SU-DHL-6 (cell line): ENCODE measurements around the gene MEI1.

Experiments
- H2AFZ ChIP-seq: fragments of 200-600 bp; sonication (generic); 2 replicates; pipeline ENCODE4 v1.6.1; 2014; ENCODE audit warnings: low read depth, mild to moderate bottlenecking, moderate library complexity, mixed read lengths, antibody characterized with exemption, low read length; ENCODE audit not compliant: severe bottlenecking
- H3F3A ChIP-seq: fragments of 200-600 bp; shearing (Covaris generic); 2 replicates; pipeline ENCODE4 v1.6.0; 2016; ENCODE audit warnings: antibody characterized with exemption, mild to moderate bottlenecking; ENCODE audit not compliant: insufficient read depth
- H3K27ac ChIP-seq: fragments of 200-600 bp; sonication (generic); 2 replicates; pipeline ENCODE4 v1.5.1; 2016; ENCODE audit warnings: low read depth, mild to moderate bottlenecking, low read length, moderate library complexity, mixed read lengths
- H3K27me3 ChIP-seq: fragments of 200-600 bp; sonication (generic), shearing (Covaris generic); 2 replicates; pipeline ENCODE4 v1.6.0; 2014; ENCODE audit warnings: mild to moderate bottlenecking, low read length
- H3K36me3 ChIP-seq: fragments of 200-600 bp; sonication (generic); 2 replicates; pipeline ENCODE4 v1.6.1; 2014; ENCODE audit warnings: mild to moderate bottlenecking, low read length, mixed read lengths
- H3K4me2 ChIP-seq: fragments of 300-600, 200-600 bp; shearing (Covaris generic), sonication (generic); 2 replicates; pipeline ENCODE4 v1.6.0; 2014; ENCODE audit warnings: low read length, low read depth, mild to moderate bottlenecking; ENCODE audit not compliant: poor library complexity, severe bottlenecking
- H3K4me3 ChIP-seq: fragments of 200-600 bp; sonication (generic); 2 replicates; pipeline ENCODE4 v1.5.1; 2014; ENCODE audit warnings: antibody characterized with exemption, low read length, mild to moderate bottlenecking, mixed read lengths; ENCODE audit not compliant: insufficient read depth, poor library complexity, severe bottlenecking
- H3K79me2 ChIP-seq: fragments of 200-600 bp; sonication (generic); 2 replicates; pipeline ENCODE4 v1.6.1; 2014; ENCODE audit warnings: mild to moderate bottlenecking, low read length, moderate library complexity; ENCODE audit not compliant: insufficient read depth
- H3K9ac ChIP-seq: fragments of 200-600 bp; sonication (generic); 2 replicates; pipeline ENCODE4 v1.7.0; 2014; ENCODE audit warnings: mild to moderate bottlenecking, low read length
- H3K9me2 ChIP-seq: fragments of 200-600 bp; sonication (generic); replicated peaks from 2 replicates; pipeline ENCODE4 v1.6.1; 2014; ENCODE audit warnings: low read length; ENCODE audit not compliant: insufficient read depth
- H3K9me3 ChIP-seq: fragments of 200-600 bp; sonication (generic); 2 replicates; pipeline ENCODE4 v1.6.1; 2014; ENCODE audit warnings: low read length, mixed read lengths; ENCODE audit not compliant: insufficient read depth
- H4K20me1 ChIP-seq: fragments of 200-600 bp; sonication (generic); 2 replicates; pipeline ENCODE4 v1.6.1; 2014; ENCODE audit warnings: low read depth, mild to moderate bottlenecking, antibody characterized with exemption, low read length, moderate library complexity, mixed read lengths
- CTCF ChIP-seq: fragments of 200-600 bp; sonication (generic); IDR thresholded peaks from one replicate; pipeline ENCODE4 v1.5.1; 2017; ENCODE audit warnings: antibody characterized with exemption, mild to moderate bottlenecking, low read length, moderate library complexity; ENCODE audit not compliant: insufficient read depth, poor library complexity, severe bottlenecking
- EZH2phosphoT487 ChIP-seq: fragments of 200-600 bp; sonication (generic), shearing (Covaris generic); conservative IDR thresholded peaks from 2 replicates; pipeline ENCODE4 v1.6.1; 2018; ENCODE audit warnings: mild to moderate bottlenecking, antibody characterized with exemption, low read length, moderate library complexity, mixed read lengths

MEI1 gene

GRCh38 chr22:41654322-41654721, 45.0 kb upstream of the MEI1 start:
- no peaks in the 10 kb centered on the region for H3K9me2 ChIP-seq
- no peak overlapping the region for H3K9ac ChIP-seq
- H3K27me3 ChIP-seq, result no peaks in the 10 kb centered on the region
- TF ChIP-seq EZH2phosphoT487, result no peak
- no peak for TF ChIP-seq CTCF
- no peak overlapping the region for H3K4me3 ChIP-seq
- H3K36me3 ChIP-seq, result peaks cover 34% of the 10 kb centered on the region
- H3F3A ChIP-seq, result no peaks in the 10 kb centered on the region
- no peaks in the 10 kb centered on the region for H4K20me1 ChIP-seq
- no peak overlapping the region for H3K27ac ChIP-seq
- no peak overlapping the region for H3K4me2 ChIP-seq
- 0 out of 2 replicates have a peak, but pooled peaks cover 5% of the 10 kb centered on the region for H3K79me2 ChIP-seq
- no peaks in the 10 kb centered on the region for H3K9me3 ChIP-seq
- no peak overlapping the region for H2AFZ ChIP-seq

GRCh38 chr22:41656556-41656955, 42.7 kb upstream of the MEI1 start:
- no peaks in the 10 kb centered on the region for H4K20me1 ChIP-seq
- no peaks in the 10 kb centered on the region for H3K27me3 ChIP-seq
- H3K9me2 ChIP-seq, result no peaks in the 10 kb centered on the region
- no peaks in the 10 kb centered on the region for H3K79me2 ChIP-seq
- no peak overlapping the region for H3K4me3 ChIP-seq
- TF ChIP-seq EZH2phosphoT487, result no peak
- no peak for TF ChIP-seq CTCF
- no peak overlapping the region for H3K4me2 ChIP-seq
- H3F3A ChIP-seq, result peaks cover 12% of the 10 kb centered on the region; the same call in 1 of the 2 replicates
- no peak overlapping the region for H2AFZ ChIP-seq
- H3K36me3 ChIP-seq, result peaks cover 41% of the 10 kb centered on the region
- H3K27ac ChIP-seq, result no peak overlapping the region
- no peaks in the 10 kb centered on the region for H3K9me3 ChIP-seq
- H3K9ac ChIP-seq, result no peak overlapping the region

DNA sequence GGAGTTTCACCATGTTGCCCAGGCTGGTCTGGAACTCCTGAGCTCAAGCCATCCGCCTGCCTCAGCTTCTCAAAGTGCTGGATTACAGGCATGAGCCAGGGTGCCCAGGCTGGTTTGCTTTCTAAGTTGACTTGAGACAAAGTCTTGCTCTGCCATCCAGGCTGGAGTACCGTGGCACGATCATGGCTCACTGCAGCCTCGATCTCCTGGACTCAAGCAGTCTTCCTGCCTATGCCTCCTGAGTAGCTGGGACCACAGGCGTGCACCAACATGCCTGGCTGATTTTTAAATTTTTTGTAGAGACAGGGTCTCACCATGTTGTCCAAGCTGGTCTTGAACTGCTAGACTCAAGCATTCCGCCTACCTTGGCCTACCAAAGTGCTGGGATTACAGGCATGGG, 41.6 kb upstream of the MEI1 start:
- no peak overlapping the region for H3K4me3 ChIP-seq
- no peak overlapping the region for H3K4me2 ChIP-seq
- no peak overlapping the region for H3K27ac ChIP-seq
- TF ChIP-seq EZH2phosphoT487 (no peak), CTCF (no peak)
- no peak overlapping the region for H2AFZ ChIP-seq
- H3K36me3 ChIP-seq, result peaks cover 45% of the 10 kb centered on the region
- no peaks in the 10 kb centered on the region for H4K20me1 ChIP-seq
- H3K79me2 ChIP-seq, result no peaks in the 10 kb centered on the region
- H3F3A ChIP-seq, result peaks cover 12% of the 10 kb centered on the region; the same call in 1 of the 2 replicates
- no peak overlapping the region for H3K9ac ChIP-seq
- no peaks in the 10 kb centered on the region for H3K9me2 ChIP-seq
- no peaks in the 10 kb centered on the region for H3K9me3 ChIP-seq
- H3K27me3 ChIP-seq, result no peaks in the 10 kb centered on the region

GRCh38 chr22:41658869-41659268, 40.4 kb upstream of the MEI1 start:
- Histone ChIP-seq H3K36me3 (peaks cover 48% of the 10 kb centered on the region), H3F3A (peaks cover 16% of the 10 kb centered on the region; the same call in 1 of the 2 replicates), H2AFZ (no peak overlapping the region)

More at GRCh38 chr22:41658869-41659268, 40.4 kb upstream of the MEI1 start:
- H3K9me2 ChIP-seq, result no peaks in the 10 kb centered on the region
- TF ChIP-seq CTCF, result no peak
- TF ChIP-seq EZH2phosphoT487, result no peak
- no peaks in the 10 kb centered on the region for H4K20me1 ChIP-seq
- H3K4me2 ChIP-seq, result no peak overlapping the region
- no peak overlapping the region for H3K9ac ChIP-seq
- no peaks in the 10 kb centered on the region for H3K79me2 ChIP-seq
- no peaks in the 10 kb centered on the region for H3K27me3 ChIP-seq
- H3K4me3 ChIP-seq, result no peak overlapping the region
- no peak overlapping the region for H3K27ac ChIP-seq
- no peaks in the 10 kb centered on the region for H3K9me3 ChIP-seq
